HepG2 (cell line): ENCODE results near the gene ABT1. TPM values are rescaled to one million over a fixed set of nuclear protein-coding genes. Genes with fewer than 3 reads are reported as not detected.
A peak's percentile ranks its signal among the peaks of the same experiment; 100 is the strongest.

Source experiments
- ATF1 ChIP-seq: IDR thresholded peaks from 2 replicates; pipeline ENCODE4 v1.6.1; 2016; ENCODE audit warnings: mild to moderate bottlenecking, control low read depth
- KDM3A ChIP-seq: IDR thresholded peaks from 2 replicates; pipeline ENCODE4 v1.6.1; 2018; ENCODE audit warnings: low read depth, missing compliant biosample characterization
- KLF11 ChIP-seq: IDR thresholded peaks from 2 replicates; pipeline ENCODE4 v1.6.1; 2016; ENCODE audit warnings: missing compliant biosample characterization
- MXD4 ChIP-seq: IDR thresholded peaks from 2 replicates; pipeline ENCODE4 v1.6.1; 2016; ENCODE audit warnings: mild to moderate bottlenecking, missing biosample characterization, missing genetic modification reagents
- SPEN ChIP-seq: sonication (generic); formaldehyde crosslinking; IDR thresholded peaks from 2 replicates; pipeline ENCODE4 v1.5.1; 2020; ENCODE audit warnings: low read depth, mild to moderate bottlenecking, missing genetic modification reagents
- TOPORS ChIP-seq: sonication (generic); formaldehyde crosslinking; IDR thresholded peaks from 2 replicates; pipeline ENCODE4 v1.8.0; 2023; ENCODE audit warnings: mild to moderate bottlenecking, missing genetic modification reagents
- ZFAT ChIP-seq: sonication (generic); formaldehyde crosslinking; conservative IDR thresholded peaks from 2 replicates; pipeline ENCODE4 v1.8.1; 2023; ENCODE audit warnings: missing genetic modification reagents, inconsistent platforms
- ZFP36L2 ChIP-seq: sonication (generic); formaldehyde crosslinking; IDR thresholded peaks from 2 replicates; pipeline ENCODE4 v1.4.0; 2020; ENCODE audit warnings: missing genetic modification reagents
- ZNF317 ChIP-seq: sonication (generic); formaldehyde crosslinking; IDR thresholded peaks from 2 replicates; pipeline ENCODE4 v1.5.0; 2020; ENCODE audit warnings: mild to moderate bottlenecking, missing genetic modification reagents
- ZNF326 ChIP-seq: sonication (generic); formaldehyde crosslinking; IDR thresholded peaks from 2 replicates; pipeline ENCODE4 v1.4.0; 2020; ENCODE audit warnings: missing genetic modification reagents, borderline replicate concordance
- ZNF501 ChIP-seq: sonication (generic); formaldehyde crosslinking; IDR thresholded peaks from 2 replicates; pipeline ENCODE4 v1.5.1; 2020; ENCODE audit warnings: mild to moderate bottlenecking, moderate library complexity, missing genetic modification reagents
- ZNF530 ChIP-seq: sonication (generic); formaldehyde crosslinking; IDR thresholded peaks from 2 replicates; pipeline ENCODE4 v1.5.0; 2020; ENCODE audit warnings: low read depth, mild to moderate bottlenecking, missing genetic modification reagents
- ZNF563 ChIP-seq: sonication (generic); formaldehyde crosslinking; IDR thresholded peaks from 2 replicates; pipeline ENCODE4 v1.8.0; 2022; ENCODE audit warnings: mild to moderate bottlenecking, moderate library complexity, missing genetic modification reagents
- ZNF761 ChIP-seq: sonication (generic); formaldehyde crosslinking; conservative IDR thresholded peaks from 2 replicates; pipeline ENCODE4 v1.4.0; 2020; ENCODE audit warnings: mild to moderate bottlenecking, missing genetic modification reagents
- ZNF777 ChIP-seq: sonication (generic); formaldehyde crosslinking; IDR thresholded peaks from 2 replicates; pipeline ENCODE4 v1.4.0; 2020; ENCODE audit warnings: missing genetic modification reagents
- ZNF792 ChIP-seq: IDR thresholded peaks from 2 replicates; pipeline ENCODE4 v1.6.1; 2016
- ZSCAN29 ChIP-seq: sonication (generic); formaldehyde crosslinking; conservative IDR thresholded peaks from 2 replicates; pipeline ENCODE4 v1.4.0; 2020; ENCODE audit warnings: mild to moderate bottlenecking, missing genetic modification reagents
- polyA plus RNA-seq, 8 experiments: library from polyadenylated mRNA; depleted of rRNA in 3 of 8; stranded (reverse) in 7 of 8; unstranded in 1 of 8; fragments of >200 nt; fragmentation: Illumina TruSeq in 4 of 8; extraction: Trizol in 4 of 8; gene quantifications; 2 replicates each; pipeline versions ENCODE4 v1.2.1 to v1.2.3, GENCODE V29; 2011 to 2016; ENCODE audit warnings: low read depth in 4 of 8, missing spikeins in 1 of 8, mixed read lengths in 1 of 8; ENCODE audit not compliant: insufficient read depth in 1 of 8
- total RNA-seq, 5 experiments: library from RNA; depleted of rRNA; stranded (reverse); fragments of >200 nt; fragmentation: Illumina TruSeq; extraction: Trizol; gene quantifications; 2 replicates each; pipeline ENCODE4 v1.2.3, GENCODE V29; 2016; ENCODE audit warnings: low read depth in 1 of 5
- TF ChIP-seq, protein P1 (sequence below), 2 experiments: fragments of 450-650 bp in 1 of 2; sonication (generic) in 1 of 2; formaldehyde crosslinking in 1 of 2; IDR thresholded peaks; 2 replicates each; pipeline versions ENCODE4 v1.6.1 to v1.8.0; 2016 to 2022; ENCODE audit warnings: antibody characterized with exemption in 1 of 2, mild to moderate bottlenecking in 1 of 2, missing genetic modification reagents in 1 of 2
- TF ChIP-seq, protein P2 (sequence below): sonication (generic); formaldehyde crosslinking; IDR thresholded peaks from 2 replicates; pipeline ENCODE4 v1.5.0; 2020; ENCODE audit warnings: missing genetic modification reagents, mild to moderate bottlenecking, borderline replicate concordance
- TF ChIP-seq, protein P3 (sequence below): IDR thresholded peaks from 2 replicates; pipeline ENCODE4 v1.6.1; 2016

ABT1 gene
- total and polyA plus RNA-seq, 2 of the 13 experiments (the other 11 are each of a cell fraction or from before 2014, with no cell fraction given) = 38.4 TPM

DNA sequence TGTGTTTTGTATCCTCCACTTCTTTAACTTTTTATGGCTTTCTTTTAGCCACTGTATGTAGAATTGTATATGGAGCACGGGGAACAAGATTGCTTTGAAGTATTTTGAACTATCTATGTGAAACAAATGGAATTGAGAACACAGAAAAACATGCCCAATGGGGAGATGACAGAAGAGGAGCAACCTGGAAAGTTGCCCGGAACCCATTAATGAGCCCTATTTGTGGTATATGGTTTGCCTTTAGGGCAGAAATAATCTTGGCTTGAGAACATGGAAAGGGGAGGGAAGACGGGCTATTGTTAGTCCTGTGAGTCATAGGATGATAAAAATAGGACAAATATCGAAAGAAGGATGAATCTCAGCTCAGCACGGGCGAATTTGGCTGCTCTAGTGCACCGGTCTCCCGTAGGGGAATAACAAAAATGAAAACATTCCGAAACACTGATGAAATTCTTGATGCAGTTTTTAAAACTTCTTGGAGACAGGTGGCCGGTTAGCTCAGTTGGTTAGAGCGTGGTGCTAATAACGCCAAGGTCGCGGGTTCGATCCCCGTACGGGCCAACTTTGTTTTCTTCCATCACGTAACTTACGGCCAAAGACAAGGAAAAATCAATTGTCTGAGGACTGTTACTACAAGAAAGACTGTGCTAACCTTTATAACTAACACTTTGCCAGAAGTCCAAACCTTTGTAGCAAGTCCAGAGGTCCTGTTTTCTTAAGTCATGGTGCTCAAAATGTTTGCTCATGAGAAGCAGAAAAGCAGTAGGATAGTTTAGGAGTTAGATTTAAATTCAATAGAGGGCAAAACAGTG lies 42.9 kb upstream of the ABT1 start (continued):
- TF ChIP-seq, protein P1, sequence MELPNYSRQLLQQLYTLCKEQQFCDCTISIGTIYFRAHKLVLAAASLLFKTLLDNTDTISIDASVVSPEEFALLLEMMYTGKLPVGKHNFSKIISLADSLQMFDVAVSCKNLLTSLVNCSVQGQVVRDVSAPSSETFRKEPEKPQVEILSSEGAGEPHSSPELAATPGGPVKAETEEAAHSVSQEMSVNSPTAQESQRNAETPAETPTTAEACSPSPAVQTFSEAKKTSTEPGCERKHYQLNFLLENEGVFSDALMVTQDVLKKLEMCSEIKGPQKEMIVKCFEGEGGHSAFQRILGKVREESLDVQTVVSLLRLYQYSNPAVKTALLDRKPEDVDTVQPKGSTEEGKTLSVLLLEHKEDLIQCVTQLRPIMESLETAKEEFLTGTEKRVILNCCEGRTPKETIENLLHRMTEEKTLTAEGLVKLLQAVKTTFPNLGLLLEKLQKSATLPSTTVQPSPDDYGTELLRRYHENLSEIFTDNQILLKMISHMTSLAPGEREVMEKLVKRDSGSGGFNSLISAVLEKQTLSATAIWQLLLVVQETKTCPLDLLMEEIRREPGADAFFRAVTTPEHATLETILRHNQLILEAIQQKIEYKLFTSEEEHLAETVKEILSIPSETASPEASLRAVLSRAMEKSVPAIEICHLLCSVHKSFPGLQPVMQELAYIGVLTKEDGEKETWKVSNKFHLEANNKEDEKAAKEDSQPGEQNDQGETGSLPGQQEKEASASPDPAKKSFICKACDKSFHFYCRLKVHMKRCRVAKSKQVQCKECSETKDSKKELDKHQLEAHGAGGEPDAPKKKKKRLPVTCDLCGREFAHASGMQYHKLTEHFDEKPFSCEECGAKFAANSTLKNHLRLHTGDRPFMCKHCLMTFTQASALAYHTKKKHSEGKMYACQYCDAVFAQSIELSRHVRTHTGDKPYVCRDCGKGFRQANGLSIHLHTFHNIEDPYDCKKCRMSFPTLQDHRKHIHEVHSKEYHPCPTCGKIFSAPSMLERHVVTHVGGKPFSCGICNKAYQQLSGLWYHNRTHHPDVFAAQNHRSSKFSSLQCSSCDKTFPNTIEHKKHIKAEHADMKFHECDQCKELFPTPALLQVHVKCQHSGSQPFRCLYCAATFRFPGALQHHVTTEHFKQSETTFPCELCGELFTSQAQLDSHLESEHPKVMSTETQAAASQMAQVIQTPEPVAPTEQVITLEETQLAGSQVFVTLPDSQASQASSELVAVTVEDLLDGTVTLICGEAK (IDR thresholded peaks at IDR 0.05) = no peak
- TF ChIP-seq, protein P1 (CRISPR knock-in tag; IDR thresholded peaks at IDR 0.05) = no peak; the same call in 1 of the 2 replicates
- TF ChIP-seq KLF11 (0 out of 2 replicates have a peak, but pooled peaks have one; percentile 27), ZNF761 (CRISPR knock-in tag) (no peak), ZNF317 (CRISPR knock-in tag) (no peak), ZNF501 (peak; percentile 69), ZFAT (CRISPR knock-in tag) (no peak), ZNF530 (no peak), ZFP36L2 (CRISPR knock-in tag) (no peak), ZSCAN29 (CRISPR knock-in tag) (no peak), SPEN (CRISPR knock-in tag) (no peak), ZNF792 (CRISPR knock-in tag) (peak; percentile 82), TOPORS (CRISPR knock-in tag) (no peak), ATF1 (no peak; the same call in 1 of the 2 replicates), ZNF777 (CRISPR knock-in tag) (no peak; the same call in 1 of the 2 replicates), MXD4 (CRISPR knock-in tag) (no peak; the same call in 1 of the 2 replicates), ZNF563 (CRISPR knock-in tag) (no peak), ZNF326 (no peak), KDM3A (0 out of 2 replicates have a peak, but pooled peaks have one; percentile 9)
- TF ChIP-seq, protein P2, sequence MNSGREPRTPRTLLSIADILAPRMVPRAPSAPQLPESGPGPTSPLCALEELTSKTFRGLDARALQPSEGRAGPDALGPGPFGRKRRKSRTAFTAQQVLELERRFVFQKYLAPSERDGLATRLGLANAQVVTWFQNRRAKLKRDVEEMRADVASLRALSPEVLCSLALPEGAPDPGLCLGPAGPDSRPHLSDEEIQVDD = no peak
- TF ChIP-seq, protein P3, sequence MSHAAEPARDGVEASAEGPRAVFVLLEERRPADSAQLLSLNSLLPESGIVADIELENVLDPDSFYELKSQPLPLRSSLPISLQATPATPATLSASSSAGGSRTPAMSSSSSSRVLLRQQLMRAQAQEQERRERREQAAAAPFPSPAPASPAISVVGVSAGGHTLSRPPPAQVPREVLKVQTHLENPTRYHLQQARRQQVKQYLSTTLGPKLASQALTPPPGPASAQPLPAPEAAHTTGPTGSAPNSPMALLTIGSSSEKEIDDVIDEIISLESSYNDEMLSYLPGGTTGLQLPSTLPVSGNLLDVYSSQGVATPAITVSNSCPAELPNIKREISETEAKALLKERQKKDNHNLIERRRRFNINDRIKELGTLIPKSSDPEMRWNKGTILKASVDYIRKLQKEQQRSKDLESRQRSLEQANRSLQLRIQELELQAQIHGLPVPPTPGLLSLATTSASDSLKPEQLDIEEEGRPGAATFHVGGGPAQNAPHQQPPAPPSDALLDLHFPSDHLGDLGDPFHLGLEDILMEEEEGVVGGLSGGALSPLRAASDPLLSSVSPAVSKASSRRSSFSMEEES (CRISPR knock-in tag) = 0 out of 2 replicates have a peak, but pooled peaks have one; percentile 53
